Hepatocyte (in vitro differentiated cells): ENCODE results near the gene CSMD2. TPM values are rescaled to one million over a fixed set of nuclear protein-coding genes. Genes with fewer than 3 reads are reported as not detected.

Source experiments
- DNase-seq: peaks from one replicate; pipeline ENCODE4 v3.0.0-alpha.2; 2016; ENCODE audit warnings: low spot score
- H2AFZ ChIP-seq: fragments of 200-600 bp; sonication (generic); 2 replicates; pipeline ENCODE4 v1.6.0; 2016; ENCODE audit warnings: antibody characterized with exemption, mild to moderate bottlenecking
- H3K27ac ChIP-seq: fragments of 200-600 bp; sonication (generic); 2 replicates; pipeline ENCODE4 v1.5.1; 2016; ENCODE audit warnings: mild to moderate bottlenecking
- H3K27me3 ChIP-seq: fragments of 200-600 bp; sonication (generic); 2 replicates; pipeline ENCODE4 v1.6.1; 2016
- H3K36me3 ChIP-seq: fragments of 200-600 bp; sonication (generic); replicated peaks from 2 replicates; pipeline ENCODE4 v1.5.1; 2016; ENCODE audit warnings: low read depth; ENCODE audit not compliant: insufficient read depth
- H3K4me1 ChIP-seq: fragments of 200-600 bp; sonication (generic); 2 replicates; pipeline ENCODE4 v1.5.1; 2016; ENCODE audit warnings: mild to moderate bottlenecking, moderate library complexity; ENCODE audit not compliant: insufficient read depth
- H3K4me2 ChIP-seq: fragments of 200-600 bp; sonication (generic); 2 replicates; pipeline ENCODE4 v1.6.0; 2016
- H3K4me3 ChIP-seq: fragments of 200-600 bp; sonication (generic); 2 replicates; pipeline ENCODE4 v1.5.1; 2016; ENCODE audit warnings: mild to moderate bottlenecking
- H3K79me2 ChIP-seq: fragments of 200-600 bp; sonication (generic); 2 replicates; pipeline ENCODE4 v1.6.0; 2017; ENCODE audit warnings: mild to moderate bottlenecking
- H3K9me2 ChIP-seq: fragments of 200-600 bp; sonication (generic); replicated peaks from 2 replicates; pipeline ENCODE4 v1.6.0; 2017; ENCODE audit warnings: mild to moderate bottlenecking; ENCODE audit not compliant: insufficient read depth
- H3K9me3 ChIP-seq: fragments of 200-600 bp; sonication (generic); 2 replicates; pipeline ENCODE4 v1.5.1; 2016; ENCODE audit warnings: low read depth, mild to moderate bottlenecking
- H4K20me1 ChIP-seq: fragments of 200-600 bp; sonication (generic); 2 replicates; pipeline ENCODE4 v1.6.0; 2016; ENCODE audit warnings: mild to moderate bottlenecking; ENCODE audit not compliant: insufficient read depth, poor library complexity, severe bottlenecking
- EZH2 ChIP-seq: fragments of 200-600 bp; sonication (generic); IDR thresholded peaks from 2 replicates; pipeline ENCODE4 v1.6.1; 2016; ENCODE audit warnings: antibody characterized with exemption, mild to moderate bottlenecking, borderline replicate concordance
- EZH2phosphoT487 ChIP-seq: fragments of 200-600 bp; sonication (generic); IDR thresholded peaks from one replicate; pipeline ENCODE4 v1.6.1; 2018; ENCODE audit warnings: antibody characterized with exemption, mild to moderate bottlenecking, low read depth, moderate library complexity; ENCODE audit not compliant: unreplicated experiment, severe bottlenecking
- whole genome bisulfite sequencing: methylation state at CpG from one replicate; pipeline ENCODE4 v1.1.6; 2016; ENCODE audit warnings: low lambda C conversion rate; ENCODE audit errors: missing lambda C conversion rate; 5-methylcytosine and 5-hydroxymethylcytosine counted together
- polyA plus RNA-seq: library from polyadenylated mRNA; unstranded; fragments of >200 nt; fragmentation: Nextera tagmentation; extraction: Ambion mirVana; gene quantifications from 2 replicates; pipeline ENCODE4 v1.2.1, GENCODE V29; 2016
- total RNA-seq: library from RNA; depleted of rRNA; stranded (reverse); fragments of >200 nt; gene quantifications from 2 replicates; pipeline ENCODE4 v1.2.3, GENCODE V29; 2014
- TF ChIP-seq, protein P1 (sequence below): fragments of 200-600 bp; sonication (generic); IDR thresholded peaks from 2 replicates; pipeline ENCODE4 v1.5.1; 2016; ENCODE audit warnings: antibody characterized with exemption, mild to moderate bottlenecking; ENCODE audit not compliant: poor library complexity

Gene CSMD2
- total and polyA plus RNA-seq, 2 experiments from 2014 or later: 0.10 to 0.37 TPM

DNA sequence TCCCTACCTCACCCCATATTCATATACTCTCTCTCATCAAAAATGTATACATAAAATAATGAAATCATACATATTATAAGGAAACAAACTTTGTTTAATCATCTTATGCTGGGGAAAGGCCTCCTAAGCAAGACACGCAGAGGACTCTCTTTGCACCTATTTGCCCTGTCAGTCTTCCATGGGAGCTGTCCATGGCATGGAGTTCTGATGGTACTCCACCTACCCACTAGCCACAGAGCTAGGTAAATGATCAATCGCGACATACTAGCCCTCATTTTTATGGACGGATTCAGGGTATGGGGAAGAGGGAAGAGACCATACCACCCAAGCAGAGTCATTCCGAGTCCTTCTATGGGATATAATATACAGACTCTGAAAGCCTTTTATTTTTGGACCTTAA lies 131.0 kb downstream of the CSMD2 start:
- Histone ChIP-seq H3K27me3 (peaks cover 4% of the 10 kb centered on the region), H3K9me3 (no peaks in the 10 kb centered on the region), H4K20me1 (no peaks in the 10 kb centered on the region), H3K79me2 (no peaks in the 10 kb centered on the region), H2AFZ (no peak overlapping the region), H3K4me3 (no peak overlapping the region), H3K36me3 (no peaks in the 10 kb centered on the region), H3K9me2 (no peaks in the 10 kb centered on the region), H3K4me2 (no peak overlapping the region), H3K27ac (no peak overlapping the region), H3K4me1 (no peaks in the 10 kb centered on the region)
- WGBS: 73% methylated on average over 5 of the region's 5 CpGs
- DNase-seq: no peak
- no peak for TF ChIP-seq EZH2
- TF ChIP-seq EZH2phosphoT487: no peak
- TF ChIP-seq, protein P1, sequence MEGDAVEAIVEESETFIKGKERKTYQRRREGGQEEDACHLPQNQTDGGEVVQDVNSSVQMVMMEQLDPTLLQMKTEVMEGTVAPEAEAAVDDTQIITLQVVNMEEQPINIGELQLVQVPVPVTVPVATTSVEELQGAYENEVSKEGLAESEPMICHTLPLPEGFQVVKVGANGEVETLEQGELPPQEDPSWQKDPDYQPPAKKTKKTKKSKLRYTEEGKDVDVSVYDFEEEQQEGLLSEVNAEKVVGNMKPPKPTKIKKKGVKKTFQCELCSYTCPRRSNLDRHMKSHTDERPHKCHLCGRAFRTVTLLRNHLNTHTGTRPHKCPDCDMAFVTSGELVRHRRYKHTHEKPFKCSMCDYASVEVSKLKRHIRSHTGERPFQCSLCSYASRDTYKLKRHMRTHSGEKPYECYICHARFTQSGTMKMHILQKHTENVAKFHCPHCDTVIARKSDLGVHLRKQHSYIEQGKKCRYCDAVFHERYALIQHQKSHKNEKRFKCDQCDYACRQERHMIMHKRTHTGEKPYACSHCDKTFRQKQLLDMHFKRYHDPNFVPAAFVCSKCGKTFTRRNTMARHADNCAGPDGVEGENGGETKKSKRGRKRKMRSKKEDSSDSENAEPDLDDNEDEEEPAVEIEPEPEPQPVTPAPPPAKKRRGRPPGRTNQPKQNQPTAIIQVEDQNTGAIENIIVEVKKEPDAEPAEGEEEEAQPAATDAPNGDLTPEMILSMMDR: no peak

DNA sequence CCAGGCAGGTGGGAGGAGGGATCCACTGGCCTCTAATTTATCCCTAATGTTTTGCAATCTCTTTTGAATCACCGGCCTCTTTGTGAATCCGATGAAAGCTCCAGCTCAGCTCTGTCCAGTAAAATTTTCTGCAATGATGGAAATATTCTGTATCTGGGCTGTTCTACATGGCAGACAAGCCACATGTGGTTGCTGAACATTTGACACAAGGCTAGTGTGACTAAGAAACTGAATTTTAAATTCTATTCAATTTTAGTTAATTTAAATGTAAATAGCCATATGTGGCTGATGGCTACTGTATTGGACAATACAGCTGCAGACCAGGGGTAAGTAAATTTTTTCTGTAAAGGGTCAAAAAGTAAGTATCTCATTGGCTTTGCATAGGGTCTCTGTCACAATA lies 135.1 kb downstream of the CSMD2 start:
- Histone ChIP-seq H3K36me3 (no peaks in the 10 kb centered on the region), H3K4me2 (no peak overlapping the region), H3K4me1 (no peaks in the 10 kb centered on the region), H3K9me3 (no peaks in the 10 kb centered on the region), H3K27me3 (no peaks in the 10 kb centered on the region), H3K4me3 (no peak overlapping the region), H3K9me2 (no peaks in the 10 kb centered on the region), H3K79me2 (no peaks in the 10 kb centered on the region), H4K20me1 (no peaks in the 10 kb centered on the region), H2AFZ (no peak overlapping the region), H3K27ac (no peak overlapping the region)
- WGBS: 81% methylated on average over 2 of the region's 2 CpGs
- DNase-seq: no peak
- TF ChIP-seq EZH2phosphoT487: no peak
- TF ChIP-seq, protein P1: no peak
- no peak for TF ChIP-seq EZH2

DNA sequence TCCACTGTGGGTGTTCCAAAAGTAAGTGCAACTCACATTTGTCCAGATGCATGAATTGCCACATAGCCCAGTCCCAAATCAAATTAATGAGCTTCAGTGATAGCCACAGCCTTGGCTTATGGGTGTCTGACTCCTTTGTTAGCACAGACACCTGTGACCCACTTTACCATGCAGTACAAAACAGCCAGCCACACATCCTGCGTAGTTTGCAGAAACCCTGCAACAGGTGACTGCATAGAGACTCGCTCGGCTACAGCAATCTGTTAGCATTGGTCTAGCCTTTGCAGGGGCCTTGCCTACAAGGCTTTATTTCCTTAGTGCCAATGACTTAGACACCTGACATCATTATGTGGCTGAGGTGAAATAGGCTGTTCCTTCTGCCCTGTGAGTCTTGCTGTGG lies 135.5 kb downstream of the CSMD2 start:
- Histone ChIP-seq H4K20me1 (no peaks in the 10 kb centered on the region), H3K4me1 (no peaks in the 10 kb centered on the region), H3K4me2 (no peak overlapping the region), H3K27ac (no peak overlapping the region), H3K79me2 (no peaks in the 10 kb centered on the region), H2AFZ (no peak overlapping the region), H3K27me3 (no peaks in the 10 kb centered on the region), H3K4me3 (no peak overlapping the region), H3K9me2 (no peaks in the 10 kb centered on the region), H3K9me3 (no peaks in the 10 kb centered on the region), H3K36me3 (no peaks in the 10 kb centered on the region)
- DNase-seq: no peak
- TF ChIP-seq EZH2: no peak
- TF ChIP-seq, protein P1: no peak
- TF ChIP-seq EZH2phosphoT487: no peak
- 92% methylated on average over 3 of the region's 3 CpGs for WGBS
